NCI-H1105 treated with DMSO at 0.1 percent for 48 hours (cell line): ENCODE data around the gene AGAP1.

Source experiments
- DNase-seq: peaks from one replicate; lab custom pipeline; 2025; lab: John Stamatoyannopoulos, UW

The AGAP1 gene

DNA sequence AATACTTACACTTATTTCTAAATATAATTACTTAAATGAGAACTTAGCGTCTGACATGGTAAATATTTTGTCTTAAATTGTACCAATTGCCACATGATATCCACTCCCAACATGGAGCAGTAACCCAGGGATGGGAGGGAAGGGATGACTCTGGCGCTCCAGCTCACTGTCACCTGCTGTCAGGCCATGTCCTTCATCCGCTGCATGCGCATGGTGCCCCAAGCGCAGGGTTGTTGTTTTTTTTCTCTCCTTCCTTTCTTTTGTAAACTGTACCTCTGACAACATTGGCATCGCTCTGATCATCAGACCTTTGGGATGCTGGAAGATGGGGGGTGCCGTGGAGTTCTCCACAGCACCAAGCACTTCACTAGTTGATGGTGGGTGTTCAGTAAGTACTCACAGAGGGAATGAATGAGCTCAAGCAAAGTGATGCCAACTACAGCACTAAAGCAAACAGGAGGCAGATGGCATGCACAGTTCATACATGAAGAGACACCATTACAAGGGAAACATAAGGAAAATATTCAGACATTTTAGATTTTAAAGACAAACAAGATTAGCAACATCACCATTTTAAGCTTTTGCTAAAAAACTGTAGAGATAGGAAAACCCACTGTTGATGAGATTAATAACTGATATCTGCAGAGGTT, 426.5 kb downstream of the AGAP1 start:
- no peak for DNase-seq

DNA sequence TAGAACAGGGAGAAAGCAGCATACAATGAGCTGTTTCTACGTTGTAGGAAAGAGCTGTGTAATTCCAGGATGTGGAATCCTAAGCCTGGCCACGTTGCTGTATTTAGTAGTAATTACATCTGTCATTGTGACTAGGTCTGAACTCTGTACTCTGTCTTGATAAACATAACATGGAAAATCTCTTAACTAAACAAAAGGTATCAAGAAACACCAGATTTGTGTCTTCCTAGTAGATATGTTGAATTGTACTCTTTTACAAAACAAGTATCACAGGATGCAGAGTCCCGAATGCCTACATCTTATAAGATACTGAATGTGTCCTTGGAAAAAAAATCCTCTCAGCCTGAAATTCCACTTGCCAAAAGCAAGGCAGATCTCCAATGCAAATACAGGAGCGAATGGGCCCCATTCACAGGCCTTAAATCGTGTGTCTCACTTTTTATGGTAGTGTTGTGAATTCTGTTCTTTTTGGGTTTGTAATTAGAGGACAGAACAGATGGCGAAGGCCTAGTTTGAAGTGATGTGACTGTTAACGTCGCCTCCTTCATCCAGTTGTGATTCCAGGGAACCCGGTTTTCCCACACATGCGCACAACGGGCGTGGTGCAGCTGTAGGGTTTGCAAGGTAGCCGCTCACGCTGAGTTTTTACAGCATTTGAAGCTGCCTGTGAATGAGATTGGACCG, 427.8 kb downstream of the AGAP1 start:
- DNase-seq = no peak

DNA sequence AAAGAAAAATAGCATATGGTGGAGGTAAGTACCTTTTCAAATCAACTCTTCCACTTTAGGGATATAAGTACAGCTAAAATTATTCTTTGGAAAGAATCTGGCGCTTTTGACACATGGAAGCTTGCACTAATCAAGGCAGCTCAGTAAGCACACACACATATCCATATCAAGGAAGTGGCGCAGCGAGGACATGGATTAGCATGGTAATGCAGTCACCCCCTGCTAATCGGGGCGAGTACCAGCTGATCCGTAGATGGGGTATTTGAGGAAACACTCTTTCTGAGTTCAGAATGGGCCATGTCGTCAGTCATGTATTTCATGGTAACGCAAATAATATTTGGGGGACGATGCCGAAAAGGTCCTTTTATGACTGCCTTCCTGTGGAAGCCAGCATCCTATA, 429.0 kb downstream of the AGAP1 start:
- no peak for DNase-seq

DNA sequence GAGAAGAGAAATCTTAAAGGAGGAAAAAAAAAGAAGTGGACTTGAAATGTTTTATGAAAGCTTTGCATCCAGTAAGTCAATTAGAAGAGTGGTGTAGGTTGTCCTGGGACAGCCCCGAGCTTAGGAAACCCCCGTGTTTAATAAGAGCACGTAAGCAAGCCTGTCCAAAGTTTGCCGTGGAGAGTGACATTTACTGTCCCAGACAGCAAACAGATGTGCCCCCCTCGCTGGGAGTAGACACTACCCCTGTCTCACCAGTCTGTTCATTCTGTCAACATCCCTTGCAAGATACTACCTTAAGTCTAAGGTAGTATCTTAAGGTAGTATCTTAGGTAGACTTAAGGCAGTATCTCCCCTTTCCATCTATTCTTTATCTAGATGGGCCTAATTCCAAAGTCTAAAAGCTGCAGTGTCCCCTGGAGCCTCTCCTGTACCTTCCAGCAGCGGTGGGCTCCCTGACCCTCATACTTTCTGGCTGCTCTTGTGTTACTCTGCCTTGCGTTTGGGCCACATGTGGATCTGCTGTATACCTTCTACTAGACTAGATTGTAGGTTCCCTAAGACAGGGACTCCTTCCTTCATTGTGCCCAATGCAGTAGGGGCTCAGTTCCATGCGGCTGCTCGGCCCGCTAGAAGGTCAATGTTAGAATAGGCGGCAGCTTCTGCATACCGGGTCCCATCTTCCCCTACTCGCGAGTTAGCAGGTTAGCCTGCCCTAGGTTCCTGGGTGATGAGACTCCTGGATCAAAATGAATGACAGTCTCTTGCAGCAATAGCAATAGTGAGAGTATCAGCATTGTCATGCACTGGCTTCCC, 430.2 kb downstream of the AGAP1 start:
- no peak for DNase-seq

DNA sequence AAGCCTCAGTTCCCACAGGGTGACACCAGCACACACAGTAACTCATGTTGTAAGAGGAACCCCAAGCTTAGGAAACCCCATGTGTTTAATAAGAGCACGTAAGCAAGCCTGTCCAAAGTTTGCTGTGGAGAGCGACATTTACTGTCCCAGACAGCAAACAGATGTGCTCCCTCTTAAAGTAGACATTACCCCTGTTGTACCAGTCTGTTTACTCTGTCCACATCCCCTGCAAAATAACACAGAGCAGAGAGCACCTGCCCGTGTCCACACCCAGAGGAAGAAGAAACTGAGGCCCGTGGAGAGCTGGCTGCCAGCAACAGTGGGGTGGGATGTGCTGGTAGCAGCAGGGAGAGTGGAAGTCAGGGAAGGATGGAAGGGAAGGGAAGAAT, 430.8 kb downstream of the AGAP1 start:
- no peak for DNase-seq

DNA sequence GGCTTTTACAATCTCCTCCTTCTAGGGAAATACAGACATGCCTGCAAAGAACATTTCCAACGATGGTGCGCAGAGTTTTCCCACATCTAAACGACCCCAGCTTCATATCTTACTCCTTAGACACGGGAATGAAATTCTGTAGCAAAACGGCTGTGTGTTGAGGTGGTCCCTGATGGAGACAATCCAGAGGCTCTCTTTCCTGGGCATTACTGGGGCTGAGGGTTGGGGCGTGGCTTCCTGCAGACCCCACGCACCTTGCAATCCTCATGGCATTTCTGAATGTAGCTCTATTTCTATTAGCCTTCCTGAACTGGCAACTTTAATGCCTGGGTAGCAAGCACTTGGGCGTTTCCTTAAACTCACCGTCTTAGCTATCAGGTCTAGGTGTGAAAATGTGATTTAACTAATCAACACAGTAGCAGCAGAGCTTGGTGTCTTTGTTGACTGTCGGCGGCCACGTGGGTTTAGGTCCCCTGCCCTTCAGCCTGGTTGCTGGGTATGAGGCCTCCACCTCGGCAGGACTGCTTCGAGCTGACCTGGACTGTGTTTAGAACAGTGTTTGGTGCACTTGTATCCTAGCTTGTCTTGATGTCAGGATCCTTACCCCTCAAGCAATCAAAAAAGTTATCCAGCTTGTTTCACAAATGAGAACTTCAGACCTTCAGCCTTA, 431.5 kb downstream of the AGAP1 start:
- no peak for DNase-seq

DNA sequence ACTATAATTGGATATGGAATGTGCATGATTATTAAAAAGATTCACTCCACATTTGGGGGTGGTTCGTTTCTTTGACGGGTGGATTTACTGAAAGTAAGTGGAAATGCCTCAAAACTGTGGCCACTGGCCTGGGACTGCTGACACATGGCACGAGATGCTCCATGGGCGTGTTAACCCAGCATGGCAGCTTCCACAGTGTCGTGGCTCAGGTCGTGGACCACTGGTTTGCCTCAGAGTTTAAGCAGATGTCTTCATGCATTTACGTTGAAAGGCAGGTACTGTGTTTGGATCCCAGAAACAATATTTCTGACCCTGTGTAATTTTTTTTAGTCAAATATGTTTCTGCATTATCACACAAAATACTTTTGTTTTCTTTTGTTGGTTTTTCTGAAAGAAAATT, 432.4 kb downstream of the AGAP1 start:
- DNase-seq = no peak

DNA sequence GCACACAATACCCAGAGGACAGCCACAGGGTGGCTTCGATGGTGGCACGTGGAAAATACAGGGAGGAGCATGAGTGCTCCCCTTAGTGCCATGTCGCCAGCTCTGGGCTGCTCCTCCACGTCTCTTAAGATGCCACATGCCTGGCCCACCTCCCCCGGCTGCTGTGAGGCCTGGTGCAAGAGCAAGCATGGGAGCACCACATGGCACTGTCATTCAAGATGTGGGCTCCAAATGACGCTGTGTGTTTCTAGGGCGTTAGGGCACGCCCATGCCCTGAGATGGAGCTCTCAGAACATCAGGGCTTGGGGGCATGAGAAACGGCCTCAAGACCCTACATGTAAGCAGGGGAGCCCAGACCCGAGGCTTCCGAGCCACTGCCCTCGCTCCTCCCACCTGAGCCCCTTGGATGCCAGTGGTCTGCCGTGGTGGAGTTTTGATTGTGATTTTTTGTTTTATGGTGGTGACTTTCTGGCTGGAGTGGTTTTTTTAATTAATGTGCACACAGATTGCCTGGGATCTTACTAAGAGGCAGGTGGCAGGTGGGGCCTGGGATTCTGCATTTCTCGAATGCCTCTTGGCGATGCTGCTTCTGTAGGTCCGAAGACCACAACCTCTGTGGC, 435.0 kb downstream of the AGAP1 start:
- DNase-seq = no peak

DNA sequence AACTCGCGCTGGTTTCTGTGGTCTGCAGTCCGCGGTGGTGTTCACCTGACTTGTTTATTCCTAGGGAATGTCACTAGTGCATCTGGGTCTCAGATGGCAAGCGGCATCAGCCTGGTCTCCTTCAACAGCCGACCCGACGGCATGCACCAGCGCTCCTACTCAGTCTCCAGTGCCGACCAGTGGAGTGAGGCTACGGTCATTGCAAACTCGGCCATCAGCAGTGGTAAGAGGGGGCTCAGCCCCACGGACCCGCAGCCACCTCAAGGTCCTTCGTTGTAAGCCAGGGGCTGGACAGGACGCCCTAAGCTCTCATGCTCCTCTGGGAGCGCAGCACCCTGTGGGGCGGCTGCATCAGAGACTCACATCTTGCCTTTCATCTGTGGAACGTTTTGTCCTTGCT, 436.9 kb downstream of the AGAP1 start:
- DNase-seq = no peak

DNA sequence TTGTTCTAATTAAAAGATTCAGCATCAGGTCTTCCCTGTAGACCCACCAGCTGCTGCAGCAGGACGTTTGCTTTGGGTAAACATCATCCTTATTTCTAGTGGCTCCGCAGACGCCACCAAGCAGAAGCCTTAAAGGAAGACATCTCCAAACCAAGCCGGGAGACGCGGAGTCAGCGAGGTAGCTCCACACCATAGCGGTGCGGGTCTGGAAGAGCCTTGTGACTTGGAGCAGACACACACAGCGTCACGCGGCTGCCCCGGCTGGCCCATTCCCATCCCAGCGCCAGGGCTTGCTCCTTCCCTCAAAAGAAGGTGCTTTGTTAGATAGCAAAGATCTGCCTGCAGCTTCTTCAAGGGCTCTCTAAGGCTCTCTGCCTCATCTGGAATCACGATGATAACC, 437.8 kb downstream of the AGAP1 start:
- no peak for DNase-seq

DNA sequence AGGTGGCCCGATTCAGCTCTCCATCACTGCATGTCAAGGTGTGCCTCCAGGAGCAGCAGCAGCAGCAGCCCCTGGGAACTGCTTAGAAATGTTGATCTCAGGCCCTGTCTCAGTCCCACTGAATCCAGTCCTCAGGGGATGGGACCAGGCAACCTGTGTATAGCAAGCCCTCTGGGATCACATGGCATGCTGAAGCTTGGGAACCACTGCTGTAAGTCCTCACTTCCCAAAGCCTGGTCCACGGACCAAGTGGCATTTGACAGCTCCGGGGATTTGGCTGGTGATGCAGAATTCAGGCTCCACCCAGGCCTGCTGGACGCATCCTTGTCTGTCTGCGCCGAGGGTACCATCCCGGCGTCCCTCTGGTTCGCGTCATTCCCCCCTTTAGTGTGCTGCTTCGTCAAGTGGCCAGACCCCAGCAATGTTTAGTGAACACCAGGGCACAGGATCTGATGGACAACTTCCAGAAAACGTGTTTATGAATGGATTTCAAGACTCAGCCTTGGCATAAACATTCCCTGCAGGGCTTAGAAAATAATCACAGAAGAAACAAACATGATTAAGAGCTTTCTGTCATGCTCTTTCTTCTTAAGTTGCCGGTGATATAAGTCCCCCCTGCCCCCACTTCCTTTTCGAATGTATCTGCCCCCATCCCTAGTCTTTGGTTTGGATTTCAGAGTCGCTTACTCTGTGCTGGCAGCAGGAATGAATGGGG, 440.4 kb downstream of the AGAP1 start:
- DNase-seq = no peak

DNA sequence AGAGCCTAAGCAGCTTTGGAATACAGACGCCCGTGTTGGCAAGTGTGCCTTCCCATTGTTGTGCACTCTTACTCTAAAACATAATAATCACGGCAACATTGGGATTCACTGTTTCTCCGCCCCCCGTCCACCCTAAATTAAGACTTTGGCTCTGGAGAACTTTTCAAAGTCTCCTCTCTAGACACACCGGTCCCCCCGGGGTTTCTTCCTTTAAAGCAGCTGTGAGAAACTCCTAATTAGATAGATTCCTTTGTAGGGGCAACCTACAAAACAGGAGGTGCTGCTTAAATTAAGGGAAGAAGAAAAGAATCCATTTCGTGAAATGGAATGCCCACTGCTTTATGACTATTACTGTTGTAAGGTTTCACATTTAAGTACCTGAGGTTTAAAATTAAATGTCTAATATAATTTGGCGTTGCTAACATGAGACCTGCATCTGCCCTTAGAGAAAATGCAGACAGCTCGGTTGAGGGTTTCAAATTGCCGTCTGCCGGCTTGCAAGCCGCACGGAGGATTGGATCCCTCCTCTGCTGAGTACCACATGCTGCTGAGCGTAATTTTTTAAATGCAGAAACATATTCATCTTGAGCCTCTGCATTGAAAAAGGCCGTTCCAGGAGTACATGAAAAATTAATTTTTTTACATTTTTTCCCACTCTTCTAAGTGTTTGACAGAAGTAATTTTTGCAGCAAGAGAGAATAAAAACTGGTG, 441.1 kb downstream of the AGAP1 start:
- DNase-seq = no peak

DNA sequence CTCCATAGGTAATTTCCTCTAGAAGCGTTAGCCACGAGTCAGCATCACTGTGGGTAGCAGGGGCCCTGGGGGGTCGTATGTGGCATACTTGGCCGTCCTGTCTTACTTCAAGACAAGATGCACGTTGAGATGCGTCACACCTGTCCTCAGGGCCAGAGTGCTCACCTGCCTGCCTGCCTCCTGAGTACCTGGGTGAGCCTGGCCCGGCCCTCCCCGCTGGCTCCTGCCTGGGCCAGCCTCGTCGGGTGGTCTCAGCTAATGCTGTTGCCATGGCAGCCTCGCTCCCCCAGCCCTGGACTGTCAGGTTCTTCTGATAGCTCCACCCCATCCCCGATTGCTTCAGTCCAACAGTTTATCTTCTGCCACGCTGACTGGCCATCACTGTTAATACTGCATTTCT, 441.9 kb downstream of the AGAP1 start:
- no peak for DNase-seq

DNA sequence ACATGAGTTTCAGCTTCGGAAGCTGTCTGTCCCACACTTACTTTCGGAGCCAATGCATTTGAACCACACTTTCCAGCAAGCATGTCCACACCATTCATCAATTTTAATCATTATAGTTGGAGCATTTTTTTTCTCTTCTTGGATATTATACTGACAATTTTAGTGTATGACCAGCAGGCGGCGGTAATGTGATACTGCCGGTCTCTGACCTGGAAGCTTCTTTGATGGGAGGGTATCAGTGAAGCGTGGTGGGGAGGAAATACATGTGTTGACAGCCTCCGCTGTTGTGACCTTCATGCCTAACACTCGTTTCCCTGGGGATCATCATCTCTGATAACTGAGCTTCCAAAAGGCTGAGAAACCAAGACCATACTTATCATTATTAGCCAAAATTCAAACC, 442.6 kb downstream of the AGAP1 start:
- no peak for DNase-seq

DNA sequence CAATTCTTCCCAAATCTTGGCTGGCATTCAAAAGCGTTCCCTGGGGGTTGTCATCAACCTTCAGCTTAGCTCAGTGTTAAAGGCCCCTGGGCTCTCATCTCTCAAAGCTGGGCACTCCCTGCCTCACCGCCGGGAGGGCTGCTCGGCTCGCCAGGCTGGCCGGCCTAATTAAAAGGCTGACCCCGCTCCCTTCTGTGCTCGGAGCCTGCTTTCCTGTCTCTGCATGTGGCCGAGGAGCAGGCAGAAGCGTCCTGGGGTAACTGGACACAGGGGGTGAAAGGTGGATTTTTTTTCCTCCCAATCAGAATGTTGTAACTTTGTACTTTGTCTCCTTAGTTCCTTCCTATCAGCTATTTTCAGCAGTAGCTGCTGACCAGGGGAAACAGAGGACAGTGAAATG, 443.2 kb downstream of the AGAP1 start:
- no peak for DNase-seq

DNA sequence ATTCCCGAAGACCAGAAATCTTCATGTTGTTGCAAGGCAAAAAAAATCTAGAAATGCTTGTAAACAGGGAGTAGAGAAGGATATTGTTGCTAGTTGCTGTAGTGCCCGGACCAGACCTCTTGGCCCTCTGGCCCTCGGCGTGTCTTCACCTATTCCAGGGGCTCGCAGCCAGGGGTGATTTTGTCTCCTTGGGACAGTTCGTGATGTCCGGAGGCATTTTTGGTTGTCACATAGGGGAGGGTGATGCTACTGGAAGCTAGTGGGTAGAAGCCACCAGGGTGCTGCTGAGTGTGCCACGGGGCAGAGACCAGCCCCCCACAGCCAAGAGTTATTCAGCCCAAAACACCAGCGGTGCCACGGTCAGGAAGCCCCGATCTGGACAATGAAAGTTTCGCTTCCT, 443.7 kb downstream of the AGAP1 start:
- DNase-seq = no peak

DNA sequence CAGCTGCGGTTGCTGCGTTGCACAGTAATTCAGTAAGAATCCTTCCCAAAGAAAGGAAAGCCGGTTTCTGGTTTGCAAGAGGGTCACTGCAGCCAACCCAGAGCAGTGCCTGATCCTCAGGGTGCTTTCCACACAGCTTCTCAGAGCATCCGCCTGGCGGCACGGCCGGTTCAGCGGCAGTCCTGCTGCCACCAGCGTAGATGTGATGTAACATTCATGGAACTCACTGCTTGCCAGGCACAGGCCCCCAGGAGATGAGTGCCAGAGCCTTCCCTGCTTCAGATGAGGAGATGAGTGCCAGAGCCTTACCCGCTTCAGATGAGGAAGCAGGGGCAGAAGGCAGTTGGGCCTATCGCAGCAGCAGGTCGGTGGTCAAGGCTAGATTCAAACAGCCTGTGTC, 444.1 kb downstream of the AGAP1 start:
- DNase-seq = no peak

DNA sequence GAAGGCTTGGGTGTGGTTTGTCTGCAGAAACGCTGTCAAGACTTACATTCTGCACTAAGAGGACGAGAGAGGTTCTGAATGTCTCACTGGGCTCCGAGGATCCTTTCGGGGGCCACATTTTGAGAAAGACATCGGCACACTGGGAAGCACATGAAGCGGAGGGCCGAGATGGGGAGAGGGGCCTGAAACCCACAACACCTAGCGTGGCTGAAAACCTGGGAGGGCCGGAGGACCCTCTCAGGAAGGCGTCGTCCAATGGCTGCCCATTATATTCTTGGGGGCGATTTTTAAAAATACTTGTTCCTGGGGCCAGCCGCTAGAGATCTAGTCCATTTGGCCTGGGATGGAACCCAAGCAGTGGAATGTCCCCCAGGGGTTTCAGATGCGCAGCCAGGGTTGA, 444.8 kb downstream of the AGAP1 start:
- DNase-seq = no peak

DNA sequence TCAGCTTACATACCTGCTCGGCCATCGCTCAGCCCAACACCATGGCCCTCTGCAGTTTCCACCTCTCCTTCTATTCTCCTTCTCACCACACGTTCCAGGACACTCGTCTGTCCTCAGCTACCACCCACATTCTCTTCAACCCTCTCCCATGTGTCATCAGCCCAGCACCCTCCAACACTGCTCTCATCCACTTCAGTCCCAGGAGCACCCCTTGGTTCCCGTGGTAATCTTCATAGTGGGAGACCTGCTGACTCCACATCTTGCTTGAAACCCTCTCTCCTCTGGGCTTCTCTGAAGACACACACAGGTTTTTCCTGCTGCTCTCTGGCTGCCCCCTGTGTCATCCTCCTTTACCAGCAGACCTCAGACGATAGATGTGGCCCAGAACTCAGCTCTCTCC, 445.6 kb downstream of the AGAP1 start:
- DNase-seq = no peak

DNA sequence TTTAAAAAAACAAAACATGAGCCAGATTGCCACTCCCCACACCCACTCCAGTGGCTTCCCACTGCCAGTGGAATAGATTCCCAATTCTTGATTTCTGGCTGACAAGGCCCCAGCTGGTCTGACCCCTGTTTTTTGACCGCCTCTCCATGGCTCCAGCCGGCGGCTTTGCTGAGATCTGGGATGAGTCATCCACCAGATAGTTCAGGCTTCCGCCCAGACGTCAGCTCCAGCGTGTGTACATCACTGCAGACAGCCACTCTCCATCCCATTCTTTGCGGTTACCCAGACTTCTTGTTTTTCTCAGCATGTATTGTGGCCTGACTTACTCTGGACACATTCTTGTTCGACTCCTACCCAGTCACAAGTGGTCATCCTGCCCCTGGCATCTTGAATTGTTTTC, 446.5 kb downstream of the AGAP1 start:
- no peak for DNase-seq

DNA sequence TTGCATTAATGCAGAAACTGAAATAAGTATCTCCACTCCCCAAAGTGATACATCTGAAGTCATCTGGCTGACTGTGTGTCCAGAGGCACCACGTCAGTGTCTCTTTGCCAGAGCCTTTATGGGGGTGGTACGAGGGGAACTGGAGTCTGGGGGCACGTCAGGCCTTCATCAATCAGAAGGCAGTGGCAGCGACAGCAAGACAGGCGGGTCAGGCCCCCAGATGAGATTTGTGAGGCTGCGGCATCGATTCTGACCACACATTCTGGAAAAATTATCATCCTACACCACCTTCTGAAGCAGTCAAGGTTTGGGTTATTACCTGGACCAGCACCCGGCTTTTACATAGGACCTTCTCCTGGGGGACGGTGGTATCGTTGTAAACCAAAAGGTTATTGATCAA, 450.7 kb downstream of the AGAP1 start:
- DNase-seq = no peak
